ENCODE data around the gene FSTL5. TPM values are rescaled to one million over a fixed set of nuclear protein-coding genes. Genes with fewer than 3 reads are reported as not detected.
A peak's percentile ranks its signal among the peaks of the same experiment; 100 is the strongest.

The FSTL5 gene
- total RNA-seq, 1 experiment from 2014 or later: not detected

DNA sequence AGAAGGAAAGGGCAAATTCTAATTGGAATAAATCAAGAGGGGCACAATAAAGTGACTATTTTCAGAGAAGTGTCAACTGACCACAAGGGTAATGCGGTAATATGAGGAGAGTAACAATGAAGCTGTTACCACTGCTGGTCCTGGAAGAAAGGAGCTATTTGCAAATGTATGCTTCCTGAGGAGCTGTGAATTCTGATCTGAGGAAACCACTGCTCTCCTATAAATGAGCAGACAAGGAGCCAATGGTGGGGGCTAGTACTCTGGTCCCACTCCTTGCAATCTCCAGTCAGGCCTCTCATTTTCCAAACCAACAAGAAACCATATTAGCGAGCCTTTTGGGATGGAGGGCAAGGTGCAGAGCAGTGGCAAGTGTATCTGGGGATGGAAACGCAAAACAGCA is 770.2 kb downstream of the FSTL5 start:
- Histone ChIP-seq H2BK15ac (ENCODE audit: low read depth, low read length) (no peak overlapping the region), H3K4me1 (ENCODE audit: insufficient read depth, low read length) (no peaks in the 10 kb centered on the region), H2BK120ac (ENCODE audit: low read depth, low read length, poor library complexity, severe bottlenecking) (no peak overlapping the region), H3K18ac (ENCODE audit: insufficient read length, low read depth, low read length) (no peak overlapping the region), H3T11ph (ENCODE audit: low read length) (no peak overlapping the region), H3K27ac (ENCODE audit: insufficient read length, low read depth, low read length) (no peak overlapping the region), H2AK5ac (ENCODE audit: insufficient read length, low read length) (no peak overlapping the region), H3K23me2 (ENCODE audit: insufficient read length, low read depth, low read length, poor library complexity, severe bottlenecking) (no peaks in the 10 kb centered on the region), H4K5ac (ENCODE audit: insufficient read length, low read depth, low read length) (no peak overlapping the region), H3K56ac (ENCODE audit: insufficient read length, low read depth, low read length) (no peak overlapping the region), H4K20me1 (ENCODE audit: control insufficient read depth, insufficient read depth, insufficient read length) (no peaks in the 10 kb centered on the region), H4K8ac (replicated peaks; ENCODE audit: insufficient read length, low read depth, low read length) (no peak overlapping the region), H2AFZ (ENCODE audit: low read length) (no peak overlapping the region), H2BK20ac (ENCODE audit: low read depth, low read length, poor library complexity, severe bottlenecking) (no peak overlapping the region), H3K27me3 (ENCODE audit: insufficient read depth, low read length) (no peaks in the 10 kb centered on the region), H3K9ac (ENCODE audit: extremely low read depth, insufficient read length, low read length) (no peak overlapping the region), H3K79me1 (ENCODE audit: insufficient read depth, low read depth, low read length, poor library complexity, severe bottlenecking) (no peaks in the 10 kb centered on the region), H3K9me3 (ENCODE audit: control insufficient read depth, low read depth, low read length) (no peaks in the 10 kb centered on the region), H3K4me2 (ENCODE audit: insufficient read depth, insufficient read length, low read length) (no peak overlapping the region), H2BK12ac (ENCODE audit: insufficient read length, low read depth, low read length) (no peak overlapping the region), H3K79me2 (ENCODE audit: insufficient read depth, low read length) (no peaks in the 10 kb centered on the region), H3K14ac (ENCODE audit: insufficient read depth, low read length) (no peak overlapping the region), H2BK5ac (ENCODE audit: insufficient read length, low read length) (no peak overlapping the region), H4K91ac (ENCODE audit: insufficient read length, low read depth, low read length) (no peak overlapping the region), H3K23ac (ENCODE audit: insufficient read length, low read depth, low read length) (no peak overlapping the region), H3K4ac (ENCODE audit: low read depth, low read length) (no peak overlapping the region)
- Mint-ChIP-seq H3K4me1 (peaks cover 25 to 29% of the 10 kb centered on the region in 2 experiments), H3K27me3 (ENCODE audit: low read depth) (no peaks in the 10 kb centered on the region), H3K4me3 (peak overlapping the region in 1 of 2 experiments; percentile 18; a peak in 1 of 5 replicates), H3K27ac (peak overlapping the region; percentile 41 to 86 (median 79); a peak in 5 of 7 replicates), H3K36me3 (ENCODE audit: insufficient read depth in 1 of 3, low read depth in 3 of 3) (no peaks in the 10 kb centered on the region), H3K9me3 (no peaks in the 10 kb centered on the region)
- no CpG with 5 or more reads among the region's 3 CpGs for WGBS (ENCODE audit: extremely low coverage, insufficient read length, low lambda C conversion rate)
- peak; percentile 50 for DNase-seq
- TF ChIP-seq, protein P1, sequence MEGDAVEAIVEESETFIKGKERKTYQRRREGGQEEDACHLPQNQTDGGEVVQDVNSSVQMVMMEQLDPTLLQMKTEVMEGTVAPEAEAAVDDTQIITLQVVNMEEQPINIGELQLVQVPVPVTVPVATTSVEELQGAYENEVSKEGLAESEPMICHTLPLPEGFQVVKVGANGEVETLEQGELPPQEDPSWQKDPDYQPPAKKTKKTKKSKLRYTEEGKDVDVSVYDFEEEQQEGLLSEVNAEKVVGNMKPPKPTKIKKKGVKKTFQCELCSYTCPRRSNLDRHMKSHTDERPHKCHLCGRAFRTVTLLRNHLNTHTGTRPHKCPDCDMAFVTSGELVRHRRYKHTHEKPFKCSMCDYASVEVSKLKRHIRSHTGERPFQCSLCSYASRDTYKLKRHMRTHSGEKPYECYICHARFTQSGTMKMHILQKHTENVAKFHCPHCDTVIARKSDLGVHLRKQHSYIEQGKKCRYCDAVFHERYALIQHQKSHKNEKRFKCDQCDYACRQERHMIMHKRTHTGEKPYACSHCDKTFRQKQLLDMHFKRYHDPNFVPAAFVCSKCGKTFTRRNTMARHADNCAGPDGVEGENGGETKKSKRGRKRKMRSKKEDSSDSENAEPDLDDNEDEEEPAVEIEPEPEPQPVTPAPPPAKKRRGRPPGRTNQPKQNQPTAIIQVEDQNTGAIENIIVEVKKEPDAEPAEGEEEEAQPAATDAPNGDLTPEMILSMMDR (conservative IDR thresholded peaks at IDR 0.05): no peak

Measured in H9 (cell line).